Stimulated activated naive CD4-positive, alpha-beta T cell treated with Interleukin-2 at 50 U/mL for 16 hours (primary cell): Measurements from ENCODE around the gene C12orf60.
A peak's percentile ranks its signal among the peaks of the same experiment; 100 is the strongest.
"Not testable (repeated sequence)": the region's sequence is repeated elsewhere in the genome, so short reads cannot be mapped to it uniquely, and the experiment has no call there.

Experiments used
- DNase-seq: peaks from one replicate; lab custom pipeline; 2025; lab: John Stamatoyannopoulos, UW

Gene C12orf60

DNA sequence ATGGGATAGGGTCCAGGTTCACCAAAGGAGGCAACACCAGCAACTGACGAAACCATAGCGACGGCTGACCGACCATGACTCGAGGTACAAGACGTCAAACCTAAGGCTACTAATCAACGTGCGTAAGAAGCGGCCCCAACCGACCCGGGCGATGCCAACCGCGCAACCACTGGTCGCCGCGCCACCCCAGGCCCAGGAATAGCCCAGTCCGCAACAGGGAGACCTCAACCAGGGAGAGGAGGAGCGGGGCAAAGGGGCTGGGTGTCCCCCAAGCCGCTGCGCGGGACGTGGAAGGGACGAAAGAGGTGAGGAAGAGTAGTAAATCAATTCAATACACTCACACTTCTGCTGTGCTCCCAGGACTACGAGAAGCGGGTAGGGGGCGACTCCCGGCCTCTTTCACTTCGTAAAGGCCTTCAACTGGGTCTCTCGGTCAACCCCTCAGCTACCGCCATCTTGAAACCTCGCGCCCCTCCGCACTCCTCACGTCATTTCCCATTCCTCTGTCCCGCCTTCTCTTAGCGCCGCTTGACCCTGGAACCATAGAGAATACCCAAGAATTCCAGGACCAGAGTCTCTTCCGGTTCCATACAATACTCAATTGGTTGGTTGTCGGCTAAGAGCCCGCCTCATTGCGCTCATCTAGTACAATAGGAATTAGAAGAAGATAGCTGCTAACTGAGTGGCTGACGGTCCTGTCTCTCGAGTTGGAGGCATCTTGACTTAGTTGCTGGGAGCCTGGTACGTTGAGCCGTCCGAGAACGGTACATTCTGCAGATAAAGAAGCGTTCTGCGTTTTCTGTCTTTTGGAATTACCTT, at the start of gene C12orf60, which contains the start of gene WBP11:
Gene C12orf60, plus strand, starts transcription at position 660 of the 819 bp plus-strand sequence. CDS start 19,266 bp downstream, outside the sequence.
Gene WBP11, minus strand, starts transcription at position 468 of the 819 bp plus-strand sequence. CDS start 2,095 bp downstream, outside the sequence.
- DNase-seq: peak; percentile 89

GRCh38 chr12:14756334-14757143, 46.9 kb upstream of the C12orf60 start:
- no peak for DNase-seq

DNA sequence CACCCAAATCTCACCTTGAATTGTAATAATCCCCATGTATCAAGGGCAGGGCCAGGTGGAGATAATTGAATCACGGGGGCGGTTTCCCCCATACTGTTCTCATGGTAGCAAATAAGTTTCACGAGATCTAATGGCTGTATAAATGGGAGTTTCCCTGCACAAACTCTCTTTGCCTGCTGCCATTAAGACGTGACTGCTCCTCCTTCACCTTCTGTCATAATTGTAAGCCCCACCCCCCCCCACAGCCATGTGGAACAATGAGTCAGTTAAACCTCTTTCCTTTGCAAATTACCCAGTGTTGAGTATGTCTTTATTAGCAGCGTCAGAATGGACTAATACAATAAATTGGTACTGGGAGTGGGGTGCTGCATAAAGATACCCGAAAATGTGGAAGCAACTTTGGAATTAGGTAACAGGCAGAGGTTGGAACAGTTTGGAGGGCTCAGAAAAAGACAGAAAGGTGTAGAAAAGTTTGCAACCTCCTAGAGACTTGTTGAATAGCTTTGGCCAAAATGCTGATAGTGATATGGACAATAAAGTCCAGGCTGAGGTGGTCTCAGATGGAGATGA, 43.7 kb upstream of the C12orf60 start:
- not testable (repeated sequence) for DNase-seq

DNA sequence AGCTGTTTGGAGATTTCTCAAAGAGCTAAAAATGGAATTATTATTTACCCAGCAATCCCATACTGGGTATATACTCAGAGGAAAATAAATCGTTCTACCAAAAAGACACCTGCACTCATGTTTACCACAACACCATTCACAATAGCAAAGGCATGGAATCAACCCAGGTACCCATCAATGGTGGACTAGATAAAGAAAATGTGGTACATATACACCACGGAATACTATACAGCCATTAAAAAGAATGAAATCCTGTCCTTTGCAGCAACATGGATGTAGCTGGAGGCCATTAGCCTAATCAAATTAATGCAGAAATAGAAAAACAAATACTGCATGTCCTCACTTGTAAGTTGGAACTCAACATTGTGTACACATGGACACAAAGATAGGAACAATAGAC, 38.1 kb upstream of the C12orf60 start:
- no peak for DNase-seq

DNA sequence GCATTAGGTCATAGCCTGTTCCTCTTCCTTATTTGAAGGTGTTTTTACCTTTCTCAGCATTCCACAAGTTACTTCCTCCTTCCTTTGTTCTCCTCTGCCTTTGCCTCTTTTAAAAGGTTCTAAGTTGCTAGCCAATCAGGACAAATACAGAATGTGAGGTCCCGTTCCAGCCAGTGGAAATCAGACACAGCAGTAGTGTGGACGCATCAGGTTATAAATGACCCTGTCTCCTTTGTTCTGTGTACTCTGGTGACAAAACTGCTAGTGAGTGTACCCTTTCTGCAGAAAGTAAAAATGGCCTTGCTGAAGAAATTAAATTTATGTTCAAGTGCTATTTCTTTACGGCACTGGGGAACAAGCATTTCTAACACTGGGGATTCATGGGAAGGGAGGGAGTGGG, 37.5 kb upstream of the C12orf60 start:
- DNase-seq: not testable (repeated sequence)

GRCh38 chr12:14766649-14767215, 36.7 kb upstream of the C12orf60 start:
- no peak for DNase-seq

GRCh38 chr12:14767617-14768016, 35.9 kb upstream of the C12orf60 start:
- DNase-seq: no peak

DNA sequence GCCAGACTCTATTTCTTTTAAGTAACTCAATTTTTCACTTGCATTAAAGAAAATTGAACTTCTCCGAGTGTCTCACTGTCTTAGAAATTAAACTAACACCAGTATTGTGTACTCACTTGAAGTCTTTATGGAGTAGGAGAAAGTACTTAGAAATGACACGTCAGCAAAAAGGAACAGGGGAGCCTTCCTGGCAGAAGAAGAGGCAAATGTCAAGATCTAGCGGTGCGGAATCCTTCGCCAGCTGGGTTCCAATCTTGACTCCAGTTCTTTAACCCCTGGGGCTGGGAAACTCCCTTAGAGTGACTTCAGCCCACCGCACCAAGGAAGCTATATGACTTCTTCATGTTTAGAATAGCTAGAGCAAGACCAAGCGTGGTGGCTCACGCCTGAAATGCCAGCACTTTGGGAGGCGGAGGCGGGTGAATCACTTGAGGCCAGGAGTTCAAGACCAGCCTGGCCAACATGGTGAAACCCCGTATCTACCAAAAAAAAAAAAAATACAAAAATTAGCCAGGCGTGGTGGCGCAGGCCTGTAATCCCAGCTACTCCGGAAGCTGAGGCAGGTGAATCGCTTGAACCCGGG, 34.6 kb upstream of the C12orf60 start:
- peak; percentile 56 for DNase-seq

GRCh38 chr12:14769466-14769968, 34.0 kb upstream of the C12orf60 start:
- DNase-seq: peak; percentile 38

DNA sequence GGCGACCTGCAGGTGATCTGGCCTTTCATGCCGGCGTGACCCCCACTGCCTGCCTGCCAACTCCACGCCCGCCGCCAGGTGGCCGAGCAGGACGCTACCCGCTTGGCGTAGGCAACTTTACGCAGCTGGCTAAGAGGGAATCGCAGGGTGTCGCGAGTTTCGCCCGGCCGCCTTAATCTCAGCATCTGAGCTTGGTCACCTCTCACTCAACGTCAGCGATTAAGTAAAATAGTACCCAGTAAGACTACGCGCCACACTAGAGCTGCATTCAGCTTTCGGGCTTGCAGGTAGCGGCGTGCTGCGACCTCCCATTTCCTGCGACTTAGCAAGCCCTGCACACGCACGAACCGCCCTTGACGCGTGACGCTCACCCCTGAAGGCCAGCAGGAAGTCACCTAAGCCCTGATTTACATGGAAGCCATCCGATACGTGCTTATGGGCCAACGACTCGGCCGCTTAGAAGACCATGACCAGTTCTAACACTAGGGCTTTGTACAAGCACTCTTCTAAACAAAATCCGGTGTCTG, 33.4 kb upstream of the C12orf60 start:
- peak; percentile 89 for DNase-seq

DNA sequence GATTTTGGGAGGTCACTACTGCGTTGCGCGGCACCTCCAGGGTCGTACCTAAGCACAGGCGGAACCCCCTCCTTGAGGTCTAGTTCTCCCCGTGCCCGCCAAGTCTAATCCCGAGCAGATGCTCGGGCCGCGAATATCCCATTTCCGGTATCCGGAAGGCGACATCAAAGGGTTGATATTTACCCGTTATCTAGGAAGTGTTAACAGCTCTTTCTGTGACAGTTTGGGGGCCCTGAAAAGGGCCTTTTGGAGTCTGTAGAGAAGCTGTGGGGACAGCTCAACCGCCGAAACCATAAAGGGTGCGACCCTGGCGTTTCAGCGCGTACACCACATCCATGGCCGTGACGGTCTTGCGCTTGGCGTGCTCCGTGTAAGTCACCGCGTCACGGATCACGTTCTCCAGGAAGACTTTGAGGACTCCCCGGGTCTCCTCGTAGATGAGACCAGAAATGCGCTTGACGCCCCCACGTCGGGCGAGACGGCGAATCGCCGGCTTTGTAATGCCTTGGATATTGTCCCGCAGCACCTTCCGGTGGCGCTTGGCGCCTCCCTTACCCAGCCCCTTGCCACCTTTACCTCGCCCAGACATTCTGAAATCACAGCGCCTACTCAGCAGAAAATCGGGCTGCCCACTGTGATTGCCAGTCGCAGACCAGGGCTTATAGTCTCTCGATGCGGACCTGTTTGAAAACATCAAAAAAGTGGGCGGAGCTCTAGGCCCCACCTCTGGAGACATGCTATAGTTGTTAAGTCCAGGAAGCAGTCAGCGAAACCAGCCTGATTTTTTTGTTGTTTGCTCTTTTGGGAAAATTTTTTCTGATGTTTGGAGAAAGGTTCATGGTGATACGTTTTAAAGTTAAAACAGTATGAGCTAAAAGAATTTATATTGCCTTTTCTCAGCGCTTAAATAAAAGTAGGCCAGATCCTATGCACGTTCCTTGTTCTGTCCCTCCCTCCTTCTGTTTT, 32.7 kb upstream of the C12orf60 start:
- DNase-seq: peak; percentile 87

DNA sequence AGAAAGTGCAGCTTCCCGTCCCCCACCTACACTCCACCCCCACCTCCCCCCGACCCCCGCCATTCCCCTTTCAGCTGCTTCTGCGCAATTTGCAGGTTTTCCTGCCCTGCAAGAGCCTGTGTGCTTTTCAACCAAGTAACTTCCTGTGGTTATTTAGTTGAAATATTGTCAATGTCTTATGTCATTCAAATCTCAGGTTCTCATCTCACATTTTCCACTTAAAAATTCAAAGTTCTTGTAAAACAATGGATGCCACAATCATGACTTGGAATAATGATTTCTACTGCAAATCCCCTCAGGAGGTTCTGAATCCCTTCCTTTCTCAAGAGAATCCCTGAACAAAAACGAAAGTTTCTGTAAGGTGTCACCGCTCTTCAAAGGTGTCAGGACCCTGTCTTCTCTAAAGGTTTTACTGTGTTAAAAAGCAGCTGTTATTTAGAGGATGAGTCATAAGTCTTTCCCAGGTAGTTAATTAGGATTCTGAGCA, 31.8 kb upstream of the C12orf60 start:
- peak; percentile 36 for DNase-seq

- no peak for DNase-seq
These were observed 30.5 kb upstream of the C12orf60 start for GRCh38 chr12:14772946-14773345.

DNA sequence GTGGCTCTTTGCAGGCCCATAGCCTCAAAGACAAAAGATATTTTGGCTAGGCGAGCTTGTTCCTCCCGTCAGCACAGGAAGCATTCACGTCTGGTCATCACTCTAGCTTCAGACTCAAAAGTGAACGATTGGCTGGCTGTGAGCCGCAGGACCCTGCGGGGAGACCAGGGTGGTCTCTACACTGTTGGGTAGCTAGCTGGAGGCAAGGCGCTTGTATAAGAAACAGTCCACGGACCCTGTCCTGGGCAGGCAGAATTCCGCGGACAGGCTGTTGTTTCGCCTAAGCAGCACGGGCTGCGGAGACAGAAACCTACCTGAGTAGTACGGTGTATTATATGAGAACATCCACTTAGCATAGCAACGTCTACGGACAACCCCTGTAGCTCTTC, 29.8 kb upstream of the C12orf60 start:
- peak; percentile 51 for DNase-seq

GRCh38 chr12:14774074-14774905, 29.2 kb upstream of the C12orf60 start:
- peak; percentile 87 for DNase-seq

GRCh38 chr12:14774906-14775635, 28.4 kb upstream of the C12orf60 start:
- DNase-seq: peak; percentile 9

DNA sequence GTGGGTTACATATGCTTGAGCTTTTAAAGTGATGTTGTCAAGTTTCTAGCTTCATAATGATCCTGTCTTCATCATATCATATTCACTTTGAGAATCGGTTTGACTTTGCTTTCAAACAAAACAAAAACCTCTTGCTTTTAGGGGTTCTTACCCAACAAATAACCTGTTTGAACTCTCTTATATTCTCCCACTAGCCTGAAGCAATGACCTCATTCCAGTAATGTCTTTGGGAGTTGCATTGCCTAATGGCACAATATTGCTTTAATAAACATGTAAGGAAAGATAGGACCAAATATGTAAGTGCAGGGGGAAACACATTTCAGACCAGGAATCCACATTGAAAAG, 27.9 kb upstream of the C12orf60 start:
- no peak for DNase-seq

- no peak for DNase-seq
These were observed 27.1 kb upstream of the C12orf60 start for GRCh38 chr12:14776236-14776961.
